Measurements from ENCODE around the gene TIGD6. TPM values are rescaled to one million over a fixed set of nuclear protein-coding genes. Genes with fewer than 3 reads are reported as not detected.

TIGD6 gene
- total and polyA plus RNA-seq, 9 of the 15 experiments (the other 6 are each of a cell fraction or from before 2014, with no cell fraction given), result 1.8 to 6.3 (median 3.9) TPM

DNA sequence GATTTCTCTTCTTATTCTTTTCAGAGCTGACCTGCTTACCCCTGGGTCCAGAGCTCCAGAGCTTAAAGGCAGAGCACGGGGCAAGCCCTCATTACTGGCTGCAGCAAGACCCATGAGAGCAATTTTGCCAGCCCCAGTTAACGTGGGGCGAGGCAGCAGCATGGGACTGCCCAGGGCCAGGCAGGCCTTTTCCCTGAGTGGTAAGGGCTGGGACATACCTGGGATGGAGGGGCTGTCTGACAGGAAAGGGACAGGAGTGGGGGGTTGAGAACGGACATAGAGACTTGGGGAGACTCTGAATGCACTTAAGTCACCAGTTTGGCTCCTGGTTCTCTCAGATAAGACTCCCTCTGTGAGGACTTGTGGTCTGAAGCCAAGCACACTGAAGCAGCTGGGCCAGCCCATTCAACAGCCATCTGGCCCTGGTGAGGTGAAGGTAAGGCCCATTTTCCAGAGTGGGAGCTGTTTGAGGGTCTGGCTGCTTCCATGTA, 26.3 kb upstream of the TIGD6 start (continued):
- TF ChIP-seq CC2D1A (IDR thresholded peaks at IDR 0.05) (peak; percentile 60; the same call in 1 of the 2 replicates), DACH1 (IDR thresholded peaks at IDR 0.05; ENCODE audit: partially characterized antibody) (peak; percentile 62), POLR2AphosphoS5 (IDR thresholded peaks at IDR 0.05; ENCODE audit: control insufficient read depth, insufficient read depth, low read depth, low read length) (peak; percentile 80), STAT5A (IDR thresholded peaks at IDR 0.05; ENCODE audit: borderline replicate concordance, low read length) (peak; percentile 79), SMARCA4 (IDR thresholded peaks at IDR 0.05) (peak; percentile 84), NEUROD1 (IDR thresholded peaks at IDR 0.05; ENCODE audit: borderline replicate concordance, low read depth, low read length, partially characterized antibody) (no peak), DPF2 (IDR thresholded peaks at IDR 0.05) (peak; percentile 89), RCOR1 (IDR thresholded peaks at IDR 0.05; ENCODE audit: borderline replicate concordance in 1 of 2, low read depth in 2 of 2, low read length in 2 of 2) (peak in 1 of 2 experiments; percentile 39; a peak in 1 of 4 replicates), GATAD2B (IDR thresholded peaks at IDR 0.05; ENCODE audit: borderline replicate concordance) (0 out of 2 replicates have a peak, but pooled peaks have one; percentile 28), NCOA6 (IDR thresholded peaks at IDR 0.05) (0 out of 2 replicates have a peak, but pooled peaks have one; percentile 23), DMBX1 (CRISPR knock-in tag; IDR thresholded peaks at IDR 0.05; ENCODE audit: borderline replicate concordance) (0 out of 2 replicates have a peak, but pooled peaks have one; percentile 43), FOXM1 (IDR thresholded peaks at IDR 0.05; ENCODE audit: low read depth) (peak; percentile 49), FOXM1 (CRISPR knock-in tag; IDR thresholded peaks at IDR 0.05; ENCODE audit: low read depth) (no peak), PHB2 (IDR thresholded peaks at IDR 0.05; ENCODE audit: low read depth) (0 out of 2 replicates have a peak, but pooled peaks have one; percentile 44), SMARCE1 (IDR thresholded peaks at IDR 0.05) (peak; percentile 77; the same call in 1 of the 2 replicates), GATAD2A (IDR thresholded peaks at IDR 0.05) (peak; percentile 77; the same call in 1 of the 2 replicates), NBN (IDR thresholded peaks at IDR 0.05; ENCODE audit: low read depth) (peak; percentile 43; the same call in 1 of the 2 replicates), CTBP1 (IDR thresholded peaks at IDR 0.05; ENCODE audit: borderline replicate concordance) (peak; percentile 38; the same call in 1 of the 2 replicates), SOX6 (IDR thresholded peaks at IDR 0.05) (peak; percentile 42; the same call in 1 of the 2 replicates)
- TF ChIP-seq, protein P1, sequence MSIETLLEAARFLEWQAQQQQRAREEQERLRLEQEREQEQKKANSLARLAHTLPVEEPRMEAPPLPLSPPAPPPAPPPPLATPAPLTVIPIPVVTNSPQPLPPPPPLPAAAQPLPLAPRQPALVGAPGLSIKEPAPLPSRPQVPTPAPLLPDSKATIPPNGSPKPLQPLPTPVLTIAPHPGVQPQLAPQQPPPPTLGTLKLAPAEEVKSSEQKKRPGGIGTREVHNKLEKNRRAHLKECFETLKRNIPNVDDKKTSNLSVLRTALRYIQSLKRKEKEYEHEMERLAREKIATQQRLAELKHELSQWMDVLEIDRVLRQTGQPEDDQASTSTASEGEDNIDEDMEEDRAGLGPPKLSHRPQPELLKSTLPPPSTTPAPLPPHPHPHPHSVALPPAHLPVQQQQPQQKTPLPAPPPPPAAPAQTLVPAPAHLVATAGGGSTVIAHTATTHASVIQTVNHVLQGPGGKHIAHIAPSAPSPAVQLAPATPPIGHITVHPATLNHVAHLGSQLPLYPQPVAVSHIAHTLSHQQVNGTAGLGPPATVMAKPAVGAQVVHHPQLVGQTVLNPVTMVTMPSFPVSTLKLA (conservative IDR thresholded peaks at IDR 0.05), result peak; percentile 27 to 46; a peak in 2 of 4 replicates
- TF ChIP-seq, protein P2, sequence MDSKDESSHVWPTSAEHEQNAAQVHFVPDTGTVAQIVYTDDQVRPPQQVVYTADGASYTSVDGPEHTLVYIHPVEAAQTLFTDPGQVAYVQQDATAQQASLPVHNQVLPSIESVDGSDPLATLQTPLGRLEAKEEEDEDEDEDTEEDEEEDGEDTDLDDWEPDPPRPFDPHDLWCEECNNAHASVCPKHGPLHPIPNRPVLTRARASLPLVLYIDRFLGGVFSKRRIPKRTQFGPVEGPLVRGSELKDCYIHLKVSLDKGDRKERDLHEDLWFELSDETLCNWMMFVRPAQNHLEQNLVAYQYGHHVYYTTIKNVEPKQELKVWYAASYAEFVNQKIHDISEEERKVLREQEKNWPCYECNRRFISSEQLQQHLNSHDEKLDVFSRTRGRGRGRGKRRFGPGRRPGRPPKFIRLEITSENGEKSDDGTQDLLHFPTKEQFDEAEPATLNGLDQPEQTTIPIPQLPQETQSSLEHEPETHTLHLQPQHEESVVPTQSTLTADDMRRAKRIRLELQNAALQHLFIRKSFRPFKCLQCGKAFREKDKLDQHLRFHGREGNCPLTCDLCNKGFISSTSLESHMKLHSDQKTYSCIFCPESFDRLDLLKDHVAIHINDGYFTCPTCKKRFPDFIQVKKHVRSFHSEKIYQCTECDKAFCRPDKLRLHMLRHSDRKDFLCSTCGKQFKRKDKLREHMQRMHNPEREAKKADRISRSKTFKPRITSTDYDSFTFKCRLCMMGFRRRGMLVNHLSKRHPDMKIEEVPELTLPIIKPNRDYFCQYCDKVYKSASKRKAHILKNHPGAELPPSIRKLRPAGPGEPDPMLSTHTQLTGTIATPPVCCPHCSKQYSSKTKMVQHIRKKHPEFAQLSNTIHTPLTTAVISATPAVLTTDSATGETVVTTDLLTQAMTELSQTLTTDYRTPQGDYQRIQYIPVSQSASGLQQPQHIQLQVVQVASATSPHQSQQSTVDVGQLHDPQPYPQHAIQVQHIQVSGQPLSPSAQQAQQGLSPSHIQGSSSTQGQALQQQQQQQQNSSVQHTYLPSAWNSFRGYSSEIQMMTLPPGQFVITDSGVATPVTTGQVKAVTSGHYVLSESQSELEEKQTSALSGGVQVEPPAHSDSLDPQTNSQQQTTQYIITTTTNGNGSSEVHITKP (IDR thresholded peaks at IDR 0.05; ENCODE audit: partially characterized antibody), result peak; percentile 91
- TF ChIP-seq, protein P3, sequence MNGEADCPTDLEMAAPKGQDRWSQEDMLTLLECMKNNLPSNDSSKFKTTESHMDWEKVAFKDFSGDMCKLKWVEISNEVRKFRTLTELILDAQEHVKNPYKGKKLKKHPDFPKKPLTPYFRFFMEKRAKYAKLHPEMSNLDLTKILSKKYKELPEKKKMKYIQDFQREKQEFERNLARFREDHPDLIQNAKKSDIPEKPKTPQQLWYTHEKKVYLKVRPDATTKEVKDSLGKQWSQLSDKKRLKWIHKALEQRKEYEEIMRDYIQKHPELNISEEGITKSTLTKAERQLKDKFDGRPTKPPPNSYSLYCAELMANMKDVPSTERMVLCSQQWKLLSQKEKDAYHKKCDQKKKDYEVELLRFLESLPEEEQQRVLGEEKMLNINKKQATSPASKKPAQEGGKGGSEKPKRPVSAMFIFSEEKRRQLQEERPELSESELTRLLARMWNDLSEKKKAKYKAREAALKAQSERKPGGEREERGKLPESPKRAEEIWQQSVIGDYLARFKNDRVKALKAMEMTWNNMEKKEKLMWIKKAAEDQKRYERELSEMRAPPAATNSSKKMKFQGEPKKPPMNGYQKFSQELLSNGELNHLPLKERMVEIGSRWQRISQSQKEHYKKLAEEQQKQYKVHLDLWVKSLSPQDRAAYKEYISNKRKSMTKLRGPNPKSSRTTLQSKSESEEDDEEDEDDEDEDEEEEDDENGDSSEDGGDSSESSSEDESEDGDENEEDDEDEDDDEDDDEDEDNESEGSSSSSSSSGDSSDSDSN (IDR thresholded peaks at IDR 0.05; ENCODE audit: borderline replicate concordance in 1 of 2, low read depth in 2 of 2, low read length in 2 of 2), result no peak
